Mesenteric fat pad (tissue), 1 donor: ENCODE results near the gene IL27RA. TPM values are rescaled to one million over a fixed set of nuclear protein-coding genes. Genes with fewer than 3 reads are reported as not detected.

Experiments used
- DNase-seq: peaks from one replicate; pipeline ENCODE4 v3.0.0-alpha.2; 2020; ENCODE audit warnings: low spot score
- total RNA-seq: library from RNA; stranded (reverse); fragmentation: NEBNext Ultra II Directional; extraction: Animal tissue kit (Norgen Biotek cat#: 25700); gene quantifications from one replicate; pipeline ENCODE4 v1.2.1, GENCODE V29; 2021
- donor health status: DM: yes; HTN: yes; CAD: no.

Gene IL27RA
- total RNA-seq, 1 donor from 2014 or later, result 8.5 TPM

DNA sequence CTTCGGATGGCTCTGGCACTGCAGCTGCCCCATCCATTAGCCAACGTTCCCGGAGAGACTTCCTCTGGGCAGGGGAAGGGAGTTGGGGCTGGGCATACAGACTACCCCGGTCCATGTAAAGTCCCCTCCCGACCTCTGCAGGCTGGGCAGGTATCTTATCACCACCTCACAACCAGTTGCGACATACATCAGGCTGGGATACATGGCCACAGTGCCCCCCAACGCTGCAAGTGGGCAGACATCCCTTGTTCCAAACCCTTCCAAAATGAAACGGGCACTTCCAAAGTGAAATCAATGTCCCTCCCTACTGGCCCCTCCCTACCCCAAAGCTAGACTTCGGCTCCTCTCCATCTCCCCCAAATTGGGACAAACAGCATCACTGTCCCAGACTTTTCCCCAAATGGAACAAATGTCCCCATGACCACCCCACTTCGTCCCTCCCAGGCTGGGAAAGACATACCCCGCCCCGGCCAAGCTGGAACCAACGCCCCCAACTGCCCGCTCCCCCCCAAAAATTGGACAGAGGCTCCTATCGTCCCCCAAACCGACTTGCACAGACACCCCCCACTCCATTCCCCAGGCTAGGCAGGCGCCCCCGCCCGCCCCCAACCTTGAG lies 25.3 kb downstream of the IL27RA start:
- DNase-seq, result no peak

GRCh38 chr19:14058182-14059092 lies 26.9 kb downstream of the IL27RA start:
- DNase-seq, result no peak

DNA sequence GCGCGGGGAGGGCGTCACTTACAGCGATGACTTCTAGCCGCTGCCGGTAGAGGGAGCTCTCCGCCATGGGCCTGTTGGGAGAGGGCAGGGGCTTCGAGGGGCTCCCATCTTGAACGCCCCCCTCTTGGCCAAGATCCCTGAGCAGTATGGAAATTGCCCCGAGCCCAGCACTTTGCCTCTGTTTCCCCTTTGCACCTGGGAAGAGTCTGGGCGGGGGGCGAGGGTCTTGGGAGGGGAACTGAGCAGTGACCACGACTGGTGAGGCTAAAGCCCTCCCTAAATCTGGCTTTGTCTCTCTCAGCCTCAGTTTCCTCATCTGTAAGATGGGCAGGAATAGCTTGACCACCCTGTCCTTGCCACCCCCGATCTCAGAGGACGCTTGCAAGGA lies 27.5 kb downstream of the IL27RA start:
- DNase-seq, result no peak

DNA sequence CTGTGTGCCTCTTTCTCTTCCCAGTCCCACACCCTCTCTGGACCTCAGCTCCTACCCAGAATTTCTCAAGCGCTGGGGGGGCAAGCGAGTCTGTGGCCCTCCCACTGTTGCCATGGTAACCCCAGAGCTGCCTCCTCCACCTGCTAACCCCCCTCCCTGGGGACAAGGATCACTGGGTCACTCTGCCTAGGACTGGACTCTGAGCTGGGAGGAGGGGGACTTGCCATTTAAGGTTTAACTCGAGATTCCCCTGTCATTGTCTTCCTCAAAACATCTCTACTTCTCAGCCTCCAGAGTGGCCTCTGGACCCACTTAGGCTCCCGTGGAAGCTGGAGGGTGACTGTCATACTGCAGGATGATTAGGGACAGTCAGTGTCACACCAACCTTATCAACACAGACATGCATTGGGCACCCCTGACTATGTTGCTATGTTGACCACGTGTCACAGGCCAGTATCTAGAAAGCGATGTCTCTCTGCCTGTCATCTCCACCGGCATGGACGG lies 28.1 kb downstream of the IL27RA start:
- no peak for DNase-seq

GRCh38 chr19:14061081-14061749 lies 29.7 kb downstream of the IL27RA start:
- no peak for DNase-seq

DNA sequence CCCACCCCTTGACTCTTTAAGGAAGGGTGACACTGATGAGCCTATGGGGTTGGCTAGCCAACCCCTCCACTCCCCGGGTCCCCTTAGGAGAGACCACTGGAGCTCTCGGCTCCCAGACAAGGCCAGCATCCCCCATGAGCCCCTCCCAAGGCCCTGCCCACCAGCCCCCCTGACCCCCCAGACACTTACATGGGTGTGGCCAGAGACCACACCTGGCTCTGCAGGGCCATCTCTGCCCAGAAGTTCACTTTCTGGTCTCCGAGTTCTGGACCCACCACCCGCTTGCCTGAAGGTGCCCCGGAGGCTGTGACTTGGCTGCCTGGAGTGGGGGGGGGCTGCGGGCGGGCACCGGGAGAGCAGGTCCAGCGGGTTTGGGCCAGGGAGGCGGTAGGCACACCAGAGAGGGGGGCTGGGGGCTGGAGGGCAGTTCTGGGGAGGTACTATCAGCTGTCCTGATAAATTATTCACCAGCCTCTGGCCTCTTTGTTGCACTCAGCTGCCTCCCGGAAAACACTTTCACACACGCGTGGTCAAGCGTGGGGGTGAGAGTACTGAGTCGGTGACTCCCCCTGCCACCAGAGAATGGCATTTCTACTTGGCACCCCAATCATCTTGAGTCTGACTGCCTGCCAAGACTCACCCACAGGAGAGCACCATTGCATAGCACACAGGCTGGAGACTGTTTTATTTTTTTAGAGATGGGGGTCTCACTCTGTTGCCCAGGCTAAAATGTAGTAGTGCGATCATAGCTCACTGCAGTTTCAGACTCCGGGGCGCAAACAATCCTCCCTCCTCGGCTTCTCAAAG lies 30.4 kb downstream of the IL27RA start, which contains the start of gene PALM3:
PALM3 (minus strand) TSS at position 326 of the 807 bp plus-strand sequence; CDS start at position 230, 96 bp downstream.
- DNase-seq, result no peak

DNA sequence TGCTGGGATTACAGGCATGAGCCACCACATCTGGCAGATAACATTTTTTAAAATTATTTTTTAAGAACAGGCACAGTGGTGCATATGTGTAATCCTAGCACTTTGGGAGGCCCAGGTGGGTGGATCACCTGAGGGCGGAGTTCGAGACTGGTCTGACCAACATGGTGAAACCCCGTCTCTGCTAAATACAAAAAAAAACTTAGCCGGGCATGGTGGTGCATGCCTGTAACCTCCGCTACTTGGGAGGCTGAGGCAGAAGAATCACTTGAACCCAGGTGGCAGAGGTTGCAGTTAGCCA lies 30.9 kb downstream of the IL27RA start:
- DNase-seq, result no peak

GRCh38 chr19:14063105-14063504 lies 31.5 kb downstream of the IL27RA start:
- DNase-seq, result no peak

GRCh38 chr19:14066134-14066533 lies 34.6 kb downstream of the IL27RA start:
- no peak for DNase-seq

DNA sequence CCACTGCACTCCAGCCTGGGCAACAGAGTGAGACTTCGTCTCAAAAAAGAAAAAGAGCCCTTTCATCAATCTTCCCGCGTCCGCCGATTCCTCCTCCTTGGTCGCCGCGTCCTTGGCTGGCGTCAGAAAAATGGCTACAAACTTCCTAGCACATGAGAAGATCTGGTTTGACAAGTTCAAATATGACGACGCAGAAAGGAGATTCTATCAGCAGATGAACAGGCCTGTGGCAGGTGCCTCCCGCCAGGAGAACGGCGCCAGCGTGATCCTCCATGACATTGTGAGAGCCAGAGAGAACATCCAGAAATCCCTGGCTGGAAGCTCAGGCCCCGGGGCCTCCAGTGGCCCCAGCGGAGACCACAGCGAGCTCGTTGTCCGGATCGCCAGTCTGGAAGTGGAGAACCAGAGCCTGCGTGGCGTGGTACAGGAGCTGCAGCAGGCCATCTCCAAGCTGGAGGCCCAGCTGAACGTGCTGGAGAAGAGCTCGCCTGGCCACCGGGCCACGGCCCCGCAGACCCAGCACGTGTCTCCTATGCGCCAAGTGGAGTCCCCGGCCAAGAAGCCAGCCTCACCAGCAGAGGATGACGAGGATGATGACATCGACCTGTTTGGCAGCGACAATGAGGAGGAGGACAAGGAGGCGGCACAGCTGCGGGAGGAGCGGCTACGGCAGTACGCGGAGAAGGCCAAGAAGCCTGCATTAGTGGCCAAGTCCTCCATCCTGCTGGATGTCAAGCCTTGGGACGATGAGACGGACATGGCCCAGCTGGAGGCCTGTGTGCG lies 38.9 kb downstream of the IL27RA start:
- DNase-seq, result no peak

GRCh38 chr19:14072535-14073260 lies 41.1 kb downstream of the IL27RA start, which contains the start of gene MISP3:
Gene MISP3 (plus strand): TSS chr19:14072786. CDS start chr19:14073310, 524 bp downstream.
- DNase-seq, result no peak

- no peak for DNase-seq
Observed at GRCh38 chr19:14073261-14073924, 41.8 kb downstream of the IL27RA start.

DNA sequence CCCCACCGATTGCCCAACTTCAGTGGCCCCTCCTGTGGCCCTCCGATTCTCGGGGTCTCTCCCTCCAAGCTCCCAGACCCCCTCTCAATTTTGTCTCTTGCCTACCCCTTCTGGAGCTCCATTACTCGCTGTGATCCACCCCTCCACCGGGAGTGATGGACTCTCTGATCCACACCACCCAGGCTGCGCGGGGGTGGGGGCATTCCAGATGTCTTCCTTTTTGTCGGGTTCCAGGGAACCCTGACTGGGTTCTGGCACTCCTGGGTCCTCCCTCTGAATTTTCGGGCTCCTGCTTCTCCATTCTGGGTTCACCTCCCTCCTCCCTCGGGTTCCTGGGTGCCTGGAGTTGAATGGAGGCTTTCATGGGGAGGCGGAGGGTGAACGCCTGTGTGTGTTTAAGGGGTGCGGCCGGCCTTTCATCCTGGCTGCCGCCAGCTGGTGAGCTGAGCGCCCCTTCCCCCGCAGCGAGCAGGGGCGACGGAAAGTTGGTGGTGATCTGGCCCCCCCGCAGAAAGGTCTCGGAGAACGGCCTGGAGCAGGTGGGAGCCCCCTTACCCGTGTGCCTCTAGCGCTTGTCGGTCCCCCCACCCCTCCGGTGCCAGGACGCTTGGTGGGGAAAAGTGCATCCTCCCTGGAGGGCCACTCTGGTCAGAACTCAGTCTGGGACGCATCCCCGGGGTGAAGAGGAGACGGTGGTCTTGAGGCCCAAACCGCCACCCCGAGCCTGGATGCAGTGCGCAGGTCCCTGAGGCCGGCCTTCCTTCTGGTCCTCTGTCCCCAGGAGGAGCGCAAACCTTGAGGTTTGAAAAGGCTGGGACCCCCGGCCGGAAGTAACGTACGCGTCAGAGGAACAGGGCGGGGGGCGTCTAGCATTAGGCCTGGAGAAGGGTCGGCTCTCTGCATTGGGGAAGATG lies 42.6 kb downstream of the IL27RA start:
- no peak for DNase-seq

DNA sequence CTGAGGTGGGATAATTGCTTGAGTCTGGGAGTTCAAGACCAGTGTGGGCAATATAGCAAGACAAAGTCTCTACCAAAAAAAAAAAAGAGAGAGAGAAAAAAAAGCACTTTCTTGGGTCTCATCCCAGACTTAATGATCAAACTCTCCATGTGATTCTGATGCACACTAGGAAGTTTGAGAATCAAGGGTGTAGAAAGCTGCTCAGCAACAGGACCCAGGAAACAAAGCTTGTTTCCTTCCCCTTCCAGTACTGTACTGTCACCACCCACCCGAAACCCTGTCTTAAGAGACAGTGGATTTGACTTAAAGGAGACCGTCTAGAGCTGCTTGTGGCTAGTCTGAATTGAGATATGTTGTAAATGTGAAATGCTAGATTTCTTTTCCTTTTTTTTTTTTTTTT lies 46.8 kb downstream of the IL27RA start:
- DNase-seq, result no peak

DNA sequence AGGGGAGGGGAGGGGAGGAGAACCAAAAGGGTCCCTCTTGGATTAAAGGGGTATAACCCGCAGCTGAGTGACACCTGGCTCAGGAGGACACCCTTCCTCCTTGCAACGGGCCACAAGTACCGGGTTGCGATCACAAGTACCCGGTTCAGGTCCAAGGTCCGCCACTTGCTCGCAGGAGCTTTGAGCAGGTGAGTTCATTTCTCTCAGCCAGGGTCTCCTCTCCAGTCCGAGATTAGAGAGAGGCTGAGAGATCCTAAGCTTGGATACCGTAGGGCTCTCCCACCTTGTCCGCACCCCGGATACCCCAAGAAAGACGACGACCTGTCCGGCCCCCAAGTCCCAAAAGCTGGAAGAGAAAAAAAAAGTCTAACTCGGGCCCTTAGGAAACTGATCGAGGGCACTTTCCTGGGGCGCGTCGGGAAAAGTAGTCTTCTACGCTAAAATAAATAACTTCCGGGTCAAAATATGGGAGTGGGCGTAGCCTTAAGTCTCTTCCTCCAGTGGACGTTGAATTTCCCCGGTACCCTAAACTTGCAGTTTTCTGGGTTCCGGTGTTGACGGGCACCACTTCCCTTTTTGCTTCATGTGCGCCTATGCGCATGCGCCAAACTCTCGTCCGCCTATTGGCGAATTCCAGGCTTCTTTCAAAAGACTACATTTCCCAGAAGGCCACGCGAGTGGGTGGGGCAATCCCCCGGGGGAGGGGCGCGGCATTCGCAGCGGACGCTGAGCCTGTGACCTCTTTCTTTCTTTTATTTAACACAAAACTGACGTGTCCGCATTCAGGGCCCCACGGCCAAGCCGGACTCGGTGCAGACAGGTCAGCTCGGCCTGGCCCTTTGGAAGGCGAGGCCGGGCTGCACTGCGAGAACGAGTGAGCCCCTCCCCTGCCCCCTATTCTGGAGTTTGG lies 49.6 kb downstream of the IL27RA start:
- peak; percentile 100 for DNase-seq

- no peak for DNase-seq
Observed at GRCh38 chr19:14081797-14082674, 50.5 kb downstream of the IL27RA start.
